Measurements from ENCODE around the gene SPDEF.

The SPDEF gene

GRCh38 chr6:34584694-34585093, 28.6 kb upstream of the SPDEF start:
- intact Hi-C loops (cut with DNase I) = no loop called here
- peak in 2 of 10 donors; percentile 4 to 5 for DNase-seq

GRCh38 chr6:34583861-34584604, 27.9 kb upstream of the SPDEF start:
- intact Hi-C loops (cut with DNase I) = no loop called here

GRCh38 chr6:34583461-34583860, 27.3 kb upstream of the SPDEF start:
- intact Hi-C loops (cut with DNase I) = no loop called here
- peak in 3 of 10 donors; percentile 53 to 73 (median 72) for DNase-seq

More at GRCh38 chr6:34583861-34584604, 27.9 kb upstream of the SPDEF start:
- peak in 3 of 10 donors; percentile 27 to 55 (median 36) for DNase-seq

GRCh38 chr6:34581561-34581920, 25.4 kb upstream of the SPDEF start:
- peak in 1 of 10 donors; percentile 30 for DNase-seq
- intact Hi-C loops (cut with DNase I) = no loop called here

- intact Hi-C loops (cut with DNase I) = no loop called here
- peak in 1 of 10 donors; percentile 59 for DNase-seq
Measured at GRCh38 chr6:34580707-34581560, 24.8 kb upstream of the SPDEF start.

GRCh38 chr6:34578445-34579262, 22.5 kb upstream of the SPDEF start:
- peak in 2 of 10 donors; percentile 25 to 36 for DNase-seq
- intact Hi-C loops (cut with DNase I) = no loop called here

- DNase-seq = peak in 2 of 10 donors; percentile 40 to 62
- intact Hi-C loops (cut with DNase I) = no loop called here
Measured at GRCh38 chr6:34576286-34576955, 20.3 kb upstream of the SPDEF start.

- intact Hi-C loops (cut with DNase I) = no loop called here
- DNase-seq = peak in 1 of 10 donors; percentile 43
Measured at GRCh38 chr6:34575326-34575725, 19.2 kb upstream of the SPDEF start.

- intact Hi-C loops (cut with DNase I) = no loop called here
- peak in 3 of 10 donors; percentile 43 to 65 (median 57) for DNase-seq
Measured at GRCh38 chr6:34574647-34575293, 18.6 kb upstream of the SPDEF start.

- peak in 2 of 10 donors; percentile 60 to 76 for DNase-seq
- intact Hi-C loops (cut with DNase I) = no loop called here
Measured at GRCh38 chr6:34573567-34574183, 17.5 kb upstream of the SPDEF start.

GRCh38 chr6:34572585-34572984, 16.5 kb upstream of the SPDEF start:
- peak in 1 of 10 donors; percentile 35 for DNase-seq
- intact Hi-C loops (cut with DNase I) = no loop called here

- intact Hi-C loops (cut with DNase I) = no loop called here
- peak in 1 of 10 donors; percentile 36 for DNase-seq
Measured at GRCh38 chr6:34572021-34572420, 15.9 kb upstream of the SPDEF start.

GRCh38 chr6:34571388-34571787, 15.3 kb upstream of the SPDEF start:
- intact Hi-C loops (cut with DNase I) = no loop called here
- no peak for DNase-seq

GRCh38 chr6:34570066-34570833, 14.1 kb upstream of the SPDEF start:
- no peak for DNase-seq
- intact Hi-C loops (cut with DNase I) = no loop called here

- DNase-seq = no peak
- intact Hi-C loops (cut with DNase I) = no loop called here
Measured at GRCh38 chr6:34569361-34569973, 13.3 kb upstream of the SPDEF start.

- DNase-seq = no peak
- intact Hi-C loops (cut with DNase I) = no loop called here
Measured at GRCh38 chr6:34568341-34569201, 12.4 kb upstream of the SPDEF start.
